Fibroblast of mammary gland (primary cell): ENCODE data around the gene GFER.

Experiments
- DNase-seq: peaks from one replicate; pipeline ENCODE4 v3.0.0-alpha.2; 2010; ENCODE audit warnings: low read depth
- H3K4me3 ChIP-seq: 2 replicates; pipeline ENCODE4 v1.5.1; 2011; ENCODE audit warnings: low read depth, mild to moderate bottlenecking, low read length, moderate library complexity; ENCODE audit not compliant: control insufficient read depth
- CTCF ChIP-seq: conservative IDR thresholded peaks from 2 replicates; pipeline ENCODE4 v1.5.1; 2011; ENCODE audit warnings: low read depth, low read length, inconsistent platforms; ENCODE audit not compliant: control insufficient read depth, insufficient read depth

Gene GFER

GRCh38 chr16:2037115-2037514 is 53.1 kb downstream of the GFER start:
- TF ChIP-seq CTCF: no peak
- no peak for DNase-seq
- no peak overlapping the region for H3K4me3 ChIP-seq
